HCT116 (cell line): Measurements from ENCODE around the gene FBXO31. TPM values are rescaled to one million over a fixed set of nuclear protein-coding genes. Genes with fewer than 3 reads are reported as not detected.

Experiments used
- ATAC-seq: fragments of 200-7000 bp; cut with Tn5 transposase; 2 replicates; pipeline ENCODE4 v1.9.1; 2020; ENCODE audit warnings: mild to moderate bottlenecking, moderate library complexity
- BruUV-seq: library from RNA; stranded (reverse); fragments of 400-500 nt; replicated peaks from 2 replicates; lab custom pipeline; 2021; lab: Mats Ljungman, UMichigan
- CTCF ChIA-PET: fragments of 300-600 bp; sonication (Branson Sonifier 250); formaldehyde crosslinking; loops from one replicate; lab custom pipeline; 2021; ENCODE audit warnings: antibody characterized with exemption; lab: Charles Lee
- POLR2A ChIA-PET: fragments of 300-600, 350-600 bp; sonication (Branson Sonifier 250); formaldehyde crosslinking; loops from one replicate; lab custom pipeline; 2021; ENCODE audit warnings: antibody characterized with exemption; lab: Charles Lee
- RAD21 ChIA-PET, 2 experiments: fragments of 300-600 bp; sonication (Branson Sonifier 250); formaldehyde crosslinking; loops; one replicate each; lab custom pipeline; 2023; ENCODE audit warnings: low total read pairs in 2 of 2; ENCODE audit not compliant: uncharacterized antibody in 2 of 2, unreplicated experiment in 2 of 2, low non-redundant PET in 1 of 2; lab: Charles Lee
- DNase-seq: peaks from one replicate; pipeline ENCODE4 v3.0.0-alpha.2; 2010; ENCODE audit warnings: low read depth, low spot score
- H2AFZ ChIP-seq: fragments of 200-600 bp; shearing (Covaris generic), sonication (generic); 2 replicates; pipeline ENCODE4 v1.6.1; 2017; ENCODE audit warnings: low read depth, mixed run types, mixed read lengths, antibody characterized with exemption, low read length; ENCODE audit not compliant: poor library complexity, severe bottlenecking
- H3K27ac ChIP-seq: 2 replicates; pipeline ENCODE4 v1.5.1; 2012; ENCODE audit warnings: low read depth, low read length
- H3K27me3 ChIP-seq: fragments of 200-600 bp; sonication (generic); 2 replicates; pipeline ENCODE4 v1.6.1; 2016; ENCODE audit warnings: mixed run types, low read length, mixed read lengths; ENCODE audit not compliant: insufficient read depth
- H3K36me3 ChIP-seq, 2 experiments: fragments of 200-500 bp in 1 of 2; fragments of 200-600 bp in 1 of 2; sonication (Bioruptor generic) in 1 of 2; sonication (generic) in 1 of 2; 2 replicates each; pipeline versions ENCODE4 v1.5.1 to v1.6.1; 2014 to 2016; ENCODE audit warnings: low read length in 2 of 2, inconsistent platforms in 1 of 2, mixed read lengths in 1 of 2, mixed run types in 1 of 2; ENCODE audit not compliant: insufficient read depth in 2 of 2, control insufficient read depth in 1 of 2
- H3K4me1 ChIP-seq, 2 experiments: fragments of 200-600 bp in 1 of 2; sonication (generic) in 1 of 2; 2 replicates each; pipeline versions ENCODE4 v1.5.1 to v1.6.1; 2012 to 2017; ENCODE audit warnings: low read length in 2 of 2, inconsistent platforms in 1 of 2, mild to moderate bottlenecking in 1 of 2, mixed read lengths in 1 of 2, mixed run types in 1 of 2, moderate library complexity in 1 of 2; ENCODE audit not compliant: insufficient read depth in 2 of 2, control insufficient read depth in 1 of 2
- H3K4me2 ChIP-seq: fragments of 200-600 bp; sonication (generic); 2 replicates; pipeline ENCODE4 v1.6.1; 2017; ENCODE audit warnings: mixed run types, low read length, mixed read lengths
- H3K4me3 ChIP-seq, 2 experiments: fragments of 200-600 bp in 1 of 2; sonication (generic) in 1 of 2; replicated peaks in 1 of 2; 2 replicates each; pipeline ENCODE4 v1.5.1; 2011 to 2016; ENCODE audit warnings: low read length in 2 of 2, control low read depth in 1 of 2, low read depth in 1 of 2, mild to moderate bottlenecking in 1 of 2, mixed read lengths in 1 of 2, mixed run types in 1 of 2
- H3K79me2 ChIP-seq: fragments of 200-600 bp; sonication (generic); 2 replicates; pipeline ENCODE4 v1.6.1; 2017; ENCODE audit warnings: mild to moderate bottlenecking, mixed run types, low read length, moderate library complexity, mixed read lengths; ENCODE audit not compliant: insufficient read depth
- H3K9ac ChIP-seq: fragments of 200-600 bp; sonication (generic); 2 replicates; pipeline ENCODE4 v1.6.1; 2016; ENCODE audit warnings: low read length, mixed read lengths
- H3K9me2 ChIP-seq: fragments of 200-600 bp; sonication (generic), shearing (Covaris generic); 2 replicates; pipeline ENCODE4 v1.6.1; 2017; ENCODE audit warnings: mixed run types, mild to moderate bottlenecking, moderate library complexity; ENCODE audit not compliant: insufficient read depth
- H3K9me3 ChIP-seq, 2 experiments: fragments of 200-500 bp in 1 of 2; fragments of 200-600 bp in 1 of 2; sonication (Bioruptor generic) in 1 of 2; sonication (generic) in 1 of 2; 2 replicates each; pipeline ENCODE4 v1.6.1; 2014 to 2017; ENCODE audit warnings: low read length in 2 of 2, mixed read lengths in 2 of 2, inconsistent platforms in 1 of 2, low read depth in 1 of 2, mild to moderate bottlenecking in 1 of 2, mixed run types in 1 of 2, moderate library complexity in 1 of 2; ENCODE audit not compliant: control insufficient read depth in 1 of 2, insufficient read depth in 1 of 2
- H4K20me1 ChIP-seq: fragments of 200-600 bp; sonication (generic), shearing (Covaris generic); 2 replicates; pipeline ENCODE4 v1.6.1; 2017; ENCODE audit warnings: mixed run types, mild to moderate bottlenecking, moderate library complexity; ENCODE audit not compliant: insufficient read depth
- CBX3 ChIP-seq: IDR thresholded peaks from 2 replicates; pipeline ENCODE4 v1.6.1; 2012; ENCODE audit warnings: low read depth
- CTCF ChIP-seq, 3 experiments: fragments of 200-600 bp in 1 of 3; sonication (generic) in 1 of 3; IDR thresholded peaks in 2 of 3; conservative IDR thresholded peaks in 1 of 3; 2 replicates each; pipeline ENCODE4 v1.5.1; 2012 to 2017; ENCODE audit warnings: low read depth in 2 of 3, low read length in 2 of 3, antibody characterized with exemption in 1 of 3, borderline replicate concordance in 1 of 3, control low read depth in 1 of 3, mild to moderate bottlenecking in 1 of 3, mixed read lengths in 1 of 3, mixed run types in 1 of 3, moderate library complexity in 1 of 3; ENCODE audit not compliant: insufficient read depth in 1 of 3
- EGR1 ChIP-seq: IDR thresholded peaks from 2 replicates; pipeline ENCODE4 v1.6.1; 2012; ENCODE audit warnings: low read depth
- ELF1 ChIP-seq: IDR thresholded peaks from 2 replicates; pipeline ENCODE4 v1.6.1; 2012; ENCODE audit warnings: low read depth, borderline replicate concordance
- EZH2 ChIP-seq: fragments of 200-600 bp; sonication (generic); IDR thresholded peaks from 2 replicates; pipeline ENCODE4 v1.6.1; 2017; ENCODE audit warnings: antibody characterized with exemption, mixed run types
- EZH2phosphoT487 ChIP-seq: fragments of 200-600 bp; IDR thresholded peaks from 2 replicates; pipeline ENCODE4 v1.6.1; 2018; ENCODE audit warnings: antibody characterized with exemption, borderline replicate concordance
- FOSL1 ChIP-seq: IDR thresholded peaks from 2 replicates; pipeline ENCODE4 v1.6.1; 2012; ENCODE audit warnings: low read depth
- POLR2A ChIP-seq: IDR thresholded peaks from 2 replicates; pipeline ENCODE4 v1.7.0; 2011; ENCODE audit warnings: borderline replicate concordance; ENCODE audit not compliant: insufficient read depth, insufficient read length; ENCODE audit errors: extremely low read depth
- RAD21 ChIP-seq: IDR thresholded peaks from 2 replicates; pipeline ENCODE4 v1.6.1; 2012; ENCODE audit warnings: low read depth, mild to moderate bottlenecking
- SIN3A ChIP-seq: IDR thresholded peaks from 2 replicates; pipeline ENCODE4 v1.6.1; 2012; ENCODE audit warnings: low read depth
- SP1 ChIP-seq: IDR thresholded peaks from 2 replicates; pipeline ENCODE4 v1.6.1; 2012; ENCODE audit warnings: low read depth
- SRF ChIP-seq: IDR thresholded peaks from 2 replicates; pipeline ENCODE4 v1.6.1; 2012; ENCODE audit warnings: low read depth
- YY1 ChIP-seq: IDR thresholded peaks from 2 replicates; pipeline ENCODE4 v1.6.1; 2011; ENCODE audit warnings: low read length, low read depth, moderate library complexity, mild to moderate bottlenecking; ENCODE audit not compliant: insufficient replicate concordance; ENCODE audit errors: extremely low read depth
- ZBTB33 ChIP-seq: IDR thresholded peaks from 2 replicates; pipeline ENCODE4 v1.6.1; 2011; ENCODE audit warnings: mild to moderate bottlenecking, low read length, moderate library complexity; ENCODE audit not compliant: insufficient replicate concordance; ENCODE audit errors: extremely low read depth
- ZFX ChIP-seq: fragments of 450-650 bp; IDR thresholded peaks from 2 replicates; pipeline ENCODE4 v1.6.1; 2017
- ZNF274 ChIP-seq: fragments of 200-500 bp; sonication (Bioruptor generic); IDR thresholded peaks from 2 replicates; pipeline ENCODE4 v1.6.1; 2014; ENCODE audit warnings: mild to moderate bottlenecking, low read depth, low read length, inconsistent platforms
- intact Hi-C: fragments of 100-400 bp; cut with micrococcal nuclease; formaldehyde crosslinking; loops from 2 replicates; pipeline ENCODE4 v1.10.0; 2022
- total RNA-seq: library from RNA; stranded (reverse); gene quantifications from one replicate; pipeline ENCODE4 v1.2.1, GENCODE V29; 2021; ENCODE audit not compliant: unreplicated experiment

Gene FBXO31
- total RNA-seq, 1 experiment from 2014 or later = 52.1 TPM

- ChIA-PET RAD21 (no interaction called here), CTCF (no interaction called here), POLR2A (no interaction called here)
- Histone ChIP-seq H3K27ac (no peak overlapping the region), H3K4me3 (no peak overlapping the region), H3K36me3 (peaks cover 14 to 33% of the 10 kb centered on the region in 2 experiments; a peak in 3 of 4 replicates), H3K9me2 (no peaks in the 10 kb centered on the region), H3K79me2 (peaks cover 17% of the 10 kb centered on the region; the same call in 1 of the 2 replicates), H3K9ac (no peak overlapping the region), H3K27me3 (no peaks in the 10 kb centered on the region), H3K4me1 (no peaks in the 10 kb centered on the region), H3K4me2 (no peak overlapping the region), H2AFZ (no peak overlapping the region), H3K9me3 (no peaks in the 10 kb centered on the region), H4K20me1 (no peaks in the 10 kb centered on the region)
- intact Hi-C loops = no loop called here
- no peak for TF ChIP-seq ZBTB33
- no peak for TF ChIP-seq EGR1
- TF ChIP-seq YY1 = no peak
- TF ChIP-seq POLR2A = no peak
- no peak for TF ChIP-seq SRF
- no peak for TF ChIP-seq FOSL1
- TF ChIP-seq ZFX = no peak
- TF ChIP-seq ZNF274 = no peak
- no peak for TF ChIP-seq EZH2phosphoT487
- TF ChIP-seq SIN3A = no peak
- TF ChIP-seq CTCF (IDR thresholded peaks at IDR 0.05 in 2 of 3, conservative IDR thresholded peaks at IDR 0.05 in 1 of 3; ENCODE audit: borderline replicate concordance in 1 of 3, insufficient read depth in 1 of 3, low read depth in 2 of 3, low read length in 2 of 3) = no peak
- TF ChIP-seq CBX3 = no peak
- TF ChIP-seq EZH2 = no peak
- no peak for TF ChIP-seq SP1
- no peak for TF ChIP-seq RAD21
- TF ChIP-seq ELF1 = no peak
- ATAC-seq (no peak), DNase-seq (no peak)
- no TSS peak for BruUV-seq
These were observed 27.1 kb downstream of the FBXO31 start for GRCh38 chr16:87356491-87356853.
